ENCODE measurements around the gene KXD1.
"Not testable (repeated sequence)": the region's sequence is repeated elsewhere in the genome, so short reads cannot be mapped to it uniquely, and the experiment has no call there.

Gene KXD1

DNA sequence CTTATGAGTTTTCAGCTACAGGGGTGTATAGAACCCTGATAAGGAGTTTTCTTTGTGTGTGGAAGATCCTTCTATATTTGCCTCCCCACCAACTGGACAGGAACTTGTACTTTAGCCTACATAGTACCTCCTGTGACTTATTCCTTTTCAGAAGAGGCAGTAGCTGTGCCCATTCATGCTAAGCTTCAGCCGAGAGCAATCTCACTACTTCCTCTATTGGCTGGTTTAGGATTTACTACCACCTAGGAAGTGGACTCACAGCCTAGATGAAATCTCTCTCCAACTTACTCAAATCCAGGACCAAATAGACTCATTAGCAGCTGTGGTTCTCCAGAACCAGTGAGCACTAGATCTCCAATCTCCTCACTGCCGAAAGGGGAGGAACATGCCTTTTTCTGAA lies 28.6 kb downstream of the KXD1 start:
- ATAC-seq, result no peak
- H3K4me1 Mint-ChIP-seq, result peaks cover 25% of the 10 kb centered on the region
- no peak overlapping the region for H3K4me3 Mint-ChIP-seq
- no peak overlapping the region for H3K27ac Mint-ChIP-seq
- peaks cover 11% of the 10 kb centered on the region for H3K36me3 Mint-ChIP-seq (ENCODE audit: low read depth)
- no peaks in the 10 kb centered on the region for H3K27me3 Mint-ChIP-seq
- no peaks in the 10 kb centered on the region for H3K9me3 Mint-ChIP-seq
- no peak for DNase-seq

DNA sequence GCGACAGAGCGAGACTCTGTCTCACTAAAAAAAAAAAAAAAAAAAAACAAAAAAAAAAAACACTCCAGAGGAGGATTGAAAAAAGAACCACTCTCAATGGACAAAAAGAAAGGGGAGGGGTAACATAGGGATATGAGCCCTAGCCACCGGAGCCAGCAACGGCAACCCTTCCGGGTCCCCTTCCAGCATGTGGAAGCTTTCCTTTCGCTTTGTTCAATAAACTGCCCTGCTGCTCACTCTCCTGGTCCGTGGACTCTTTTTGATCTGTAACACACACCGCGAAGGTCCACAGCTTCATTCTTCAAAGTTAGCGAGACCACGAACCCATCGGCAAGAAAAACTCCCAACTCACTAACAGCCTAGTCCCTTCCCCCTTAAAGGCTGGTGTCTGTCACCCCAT lies 29.9 kb downstream of the KXD1 start:
- H3K4me3 Mint-ChIP-seq, result peak overlapping the region; percentile 89
- no peaks in the 10 kb centered on the region for H3K9me3 Mint-ChIP-seq
- peak overlapping the region; percentile 91 for H3K27ac Mint-ChIP-seq
- ATAC-seq, result no peak
- DNase-seq, result no peak
- peaks cover 11% of the 10 kb centered on the region for H3K36me3 Mint-ChIP-seq (ENCODE audit: low read depth)
- H3K27me3 Mint-ChIP-seq, result no peaks in the 10 kb centered on the region
- peaks cover 25% of the 10 kb centered on the region for H3K4me1 Mint-ChIP-seq

DNA sequence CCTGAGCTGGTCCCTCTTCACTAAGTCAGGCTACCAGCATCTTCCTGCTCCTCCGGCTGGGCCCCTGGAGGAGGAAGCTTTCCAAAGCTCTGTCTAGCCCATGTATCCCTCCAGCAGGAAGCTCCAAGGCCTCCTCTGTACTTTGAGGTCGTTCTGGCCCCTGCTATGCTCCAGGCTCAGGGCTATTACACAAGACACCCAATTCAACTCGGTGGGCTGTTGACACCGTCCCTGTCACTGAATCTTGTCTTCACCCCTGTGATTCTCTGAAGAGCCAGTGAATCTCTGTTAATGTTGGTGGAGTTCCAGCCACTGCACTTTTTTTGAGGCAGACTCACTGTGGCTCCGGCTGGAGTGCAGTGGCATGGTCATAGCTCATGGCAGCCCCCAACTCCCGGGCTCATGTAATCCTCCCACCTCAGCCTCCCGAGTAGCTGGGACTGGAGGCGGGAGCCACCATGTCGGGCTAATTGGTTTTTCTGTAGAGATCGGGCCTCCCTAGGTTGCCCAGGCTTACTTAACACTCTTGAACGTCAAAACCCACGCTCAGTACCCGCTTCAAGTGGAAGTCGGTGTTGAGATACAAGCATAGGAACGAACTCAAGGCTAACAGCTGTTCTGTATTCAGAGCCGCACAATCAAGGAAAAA lies 30.4 kb downstream of the KXD1 start:
- H3K27ac Mint-ChIP-seq, result peak overlapping the region; percentile 91
- ATAC-seq, result no peak
- H3K36me3 Mint-ChIP-seq (ENCODE audit: low read depth), result peaks cover 11% of the 10 kb centered on the region
- H3K9me3 Mint-ChIP-seq, result no peaks in the 10 kb centered on the region
- DNase-seq, result no peak
- peaks cover 25% of the 10 kb centered on the region for H3K4me1 Mint-ChIP-seq
- H3K4me3 Mint-ChIP-seq, result peak overlapping the region; percentile 89
- no peaks in the 10 kb centered on the region for H3K27me3 Mint-ChIP-seq

GRCh38 chr19:18588611-18589379 lies 31.1 kb downstream of the KXD1 start, which contains the start of gene REX1BD:
Gene REX1BD (plus strand): TSS chr19:18588798. CDS start chr19:18588802, 4 bp downstream.
- H3K9me3 Mint-ChIP-seq, result no peaks in the 10 kb centered on the region
- H3K4me1 Mint-ChIP-seq, result peaks cover 31% of the 10 kb centered on the region
- H3K27ac Mint-ChIP-seq, result peak within 1 kb of the TSS; percentile 92
- DNase-seq (peak; percentile 91), ATAC-seq (peak; percentile 90)
- H3K4me3 Mint-ChIP-seq, result peak within 1 kb of the TSS; percentile 89
- H3K27me3 Mint-ChIP-seq, result no peaks in the 10 kb centered on the region
- H3K36me3 Mint-ChIP-seq (ENCODE audit: low read depth), result peaks cover 11% of the 10 kb centered on the region

- DNase-seq (peak; percentile 68), ATAC-seq (peak; percentile 55)
- no peaks in the 10 kb centered on the region for H3K9me3 Mint-ChIP-seq
- peaks cover 11% of the 10 kb centered on the region for H3K36me3 Mint-ChIP-seq (ENCODE audit: low read depth)
- peak overlapping the region; percentile 89 for H3K4me3 Mint-ChIP-seq
- peak overlapping the region; percentile 92 for H3K27ac Mint-ChIP-seq
- no peaks in the 10 kb centered on the region for H3K27me3 Mint-ChIP-seq
- H3K4me1 Mint-ChIP-seq, result peaks cover 33% of the 10 kb centered on the region
These were observed 32.0 kb downstream of the KXD1 start for GRCh38 chr19:18589380-18590272.

DNA sequence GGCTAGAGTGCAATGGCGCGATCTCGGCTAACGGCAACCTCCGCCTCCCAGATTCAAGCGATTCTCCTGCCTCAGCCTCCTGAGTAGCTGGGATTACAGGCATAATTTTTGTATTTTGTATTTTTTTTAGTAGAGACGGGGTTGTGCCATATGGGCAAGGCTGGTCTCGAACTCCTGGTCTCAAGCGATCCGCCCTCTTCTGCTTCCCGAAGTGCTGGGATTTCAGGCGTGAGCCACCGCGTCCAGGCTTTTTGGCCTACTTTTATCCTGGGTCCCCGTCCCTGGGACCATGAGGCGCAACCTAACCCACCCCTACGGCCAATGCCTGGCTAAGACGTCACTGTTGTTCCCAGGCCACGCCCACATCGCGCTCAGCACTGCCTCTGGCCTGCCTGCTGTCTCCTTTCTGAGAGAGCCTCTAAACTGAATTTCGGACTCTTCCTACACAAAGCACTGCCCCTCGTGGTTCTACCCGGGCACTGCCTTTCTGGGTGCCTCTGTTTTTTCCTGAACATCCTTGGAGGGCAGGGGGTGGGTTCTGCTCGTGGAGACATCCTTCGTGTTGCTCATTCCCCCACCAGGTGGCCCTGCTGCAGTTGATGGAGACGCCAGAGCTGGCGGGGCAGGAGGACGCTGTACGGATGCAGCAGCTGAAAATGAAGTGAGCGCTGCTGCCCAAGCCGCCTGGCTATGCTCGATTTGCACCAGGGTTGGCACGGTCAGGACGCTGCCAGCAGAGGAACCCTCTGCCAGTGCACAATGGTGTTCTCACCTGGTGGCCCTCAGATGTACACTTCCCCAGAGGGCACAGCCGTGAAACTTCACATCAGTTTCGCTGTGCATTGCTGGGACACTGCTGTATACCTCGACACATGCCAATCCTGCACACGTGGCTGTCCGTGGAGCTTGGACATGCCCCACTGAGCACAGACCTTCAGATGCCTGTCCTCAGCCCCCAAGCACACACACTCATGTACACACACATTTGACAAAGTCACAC lies 32.9 kb downstream of the KXD1 start:
- ATAC-seq (no peak), DNase-seq (no peak)
- Mint-ChIP-seq H3K4me3 (peak overlapping the region; percentile 89), H3K27ac (peak overlapping the region; percentile 92), H3K4me1 (peaks cover 36% of the 10 kb centered on the region), H3K36me3 (ENCODE audit: low read depth) (peaks cover 11% of the 10 kb centered on the region), H3K9me3 (no peaks in the 10 kb centered on the region), H3K27me3 (peaks cover 3% of the 10 kb centered on the region)

- peaks cover 37% of the 10 kb centered on the region for H3K4me1 Mint-ChIP-seq
- ATAC-seq, result no peak
- no peaks in the 10 kb centered on the region for H3K9me3 Mint-ChIP-seq
- H3K27me3 Mint-ChIP-seq, result peaks cover 7% of the 10 kb centered on the region
- H3K4me3 Mint-ChIP-seq, result no peak overlapping the region
- H3K27ac Mint-ChIP-seq, result no peak overlapping the region
- peaks cover 11% of the 10 kb centered on the region for H3K36me3 Mint-ChIP-seq (ENCODE audit: low read depth)
- no peak for DNase-seq
These were observed 34.2 kb downstream of the KXD1 start for GRCh38 chr19:18591735-18592385.

DNA sequence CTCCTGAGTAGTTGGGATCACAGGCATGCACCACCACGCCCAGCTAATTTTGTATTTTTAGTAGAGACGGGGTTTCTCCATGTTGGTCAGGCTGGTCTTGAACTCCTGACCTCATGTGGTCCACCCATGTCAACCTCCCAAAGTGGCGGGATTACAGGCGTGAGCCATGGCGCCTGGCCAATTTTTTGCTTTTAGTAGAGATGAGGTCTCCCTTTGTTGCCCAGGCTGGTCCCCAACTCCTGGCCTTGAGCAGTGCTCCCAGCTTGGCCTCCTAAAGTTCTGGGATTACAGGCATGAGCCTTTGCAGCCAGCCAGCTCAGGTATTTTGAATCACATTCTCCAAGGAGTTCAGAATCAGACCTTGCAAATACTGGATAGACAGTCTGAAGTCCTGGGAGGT lies 35.1 kb downstream of the KXD1 start:
- not testable (repeated sequence) for H3K9me3 Mint-ChIP-seq, H3K4me3 Mint-ChIP-seq, H3K27me3 Mint-ChIP-seq, ATAC-seq, H3K27ac Mint-ChIP-seq, DNase-seq
- Mint-ChIP-seq H3K4me1 (peaks cover 35% of the 10 kb centered on the region), H3K36me3 (ENCODE audit: low read depth) (peaks cover 11% of the 10 kb centered on the region)

GRCh38 chr19:18593367-18594095 lies 35.9 kb downstream of the KXD1 start:
- Mint-ChIP-seq H3K27me3 (peaks cover 7% of the 10 kb centered on the region), H3K27ac (no peak overlapping the region)

GRCh38 chr19:18594096-18594823 lies 36.6 kb downstream of the KXD1 start:
- Mint-ChIP-seq H3K4me1 (peaks cover 28% of the 10 kb centered on the region), H3K27ac (peak overlapping the region; percentile 47), H3K4me3 (peak overlapping the region; percentile 67), H3K9me3 (no peaks in the 10 kb centered on the region), H3K27me3 (peaks cover 7% of the 10 kb centered on the region), H3K36me3 (ENCODE audit: low read depth) (peaks cover 11% of the 10 kb centered on the region)
- ATAC-seq, result peak; percentile 65
- peak; percentile 84 for DNase-seq

More at GRCh38 chr19:18593367-18594095, 35.9 kb downstream of the KXD1 start:
- Mint-ChIP-seq H3K36me3 (ENCODE audit: low read depth) (peaks cover 11% of the 10 kb centered on the region), H3K9me3 (no peaks in the 10 kb centered on the region), H3K4me1 (peaks cover 28% of the 10 kb centered on the region), H3K4me3 (peak overlapping the region; percentile 53)
- ATAC-seq (no peak), DNase-seq (no peak)

GRCh38 chr19:18594824-18595373 lies 37.2 kb downstream of the KXD1 start:
- ATAC-seq, result peak; percentile 2

GRCh38 chr19:18595475-18595874 lies 37.8 kb downstream of the KXD1 start:
- peaks cover 13% of the 10 kb centered on the region for H3K27me3 Mint-ChIP-seq
- H3K9me3 Mint-ChIP-seq, result no peaks in the 10 kb centered on the region
- no peak for ATAC-seq
- H3K4me3 Mint-ChIP-seq, result peak overlapping the region; percentile 26
- DNase-seq, result no peak
- H3K4me1 Mint-ChIP-seq, result peaks cover 21% of the 10 kb centered on the region
- peaks cover 5% of the 10 kb centered on the region for H3K36me3 Mint-ChIP-seq (ENCODE audit: low read depth)
- H3K27ac Mint-ChIP-seq, result no peak overlapping the region

More at GRCh38 chr19:18594824-18595373, 37.2 kb downstream of the KXD1 start:
- Mint-ChIP-seq H3K27ac (peak overlapping the region; percentile 47), H3K27me3 (peaks cover 11% of the 10 kb centered on the region), H3K36me3 (ENCODE audit: low read depth) (peaks cover 8% of the 10 kb centered on the region), H3K4me3 (peak overlapping the region; percentile 67), H3K9me3 (no peaks in the 10 kb centered on the region), H3K4me1 (peaks cover 24% of the 10 kb centered on the region)
- no peak for DNase-seq

Measured in activated naive CD8-positive, alpha-beta T cell treated with anti-CD3 and anti-CD28 coated beads, Interleukin-2, amount 50 U/mL, for 24 hours (primary cell).